Measurements from ENCODE around the gene SPATA32.
"Not testable (repeated sequence)": the region's sequence is repeated elsewhere in the genome, so short reads cannot be mapped to it uniquely, and the experiment has no call there.

The SPATA32 gene

GRCh38 chr17:45270828-45271418 is 9.0 kb upstream of the SPATA32 start:
- peak; percentile 34 for DNase-seq (ENCODE audit: low read depth)

DNA sequence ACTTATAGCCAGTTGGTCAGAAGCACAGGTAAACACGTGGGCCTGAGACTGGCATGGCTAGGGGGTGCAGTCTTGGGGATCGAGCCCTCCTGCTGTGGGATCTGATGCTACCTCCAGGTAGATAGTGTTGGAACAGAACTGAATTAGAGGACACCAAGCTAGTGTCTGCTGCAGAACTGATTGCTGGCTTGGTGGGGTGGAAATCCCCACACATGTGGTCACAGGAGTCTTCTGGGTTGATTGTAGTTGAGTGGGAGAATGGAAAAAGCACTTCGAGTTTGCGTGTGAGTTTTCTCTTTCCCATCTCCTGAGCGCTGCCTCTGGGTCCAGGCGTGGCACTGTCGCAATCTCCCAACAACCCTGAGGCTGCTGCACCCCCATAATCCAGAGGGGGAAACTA is 8.0 kb upstream of the SPATA32 start:
- DNase-seq (ENCODE audit: low read depth) = no peak

DNA sequence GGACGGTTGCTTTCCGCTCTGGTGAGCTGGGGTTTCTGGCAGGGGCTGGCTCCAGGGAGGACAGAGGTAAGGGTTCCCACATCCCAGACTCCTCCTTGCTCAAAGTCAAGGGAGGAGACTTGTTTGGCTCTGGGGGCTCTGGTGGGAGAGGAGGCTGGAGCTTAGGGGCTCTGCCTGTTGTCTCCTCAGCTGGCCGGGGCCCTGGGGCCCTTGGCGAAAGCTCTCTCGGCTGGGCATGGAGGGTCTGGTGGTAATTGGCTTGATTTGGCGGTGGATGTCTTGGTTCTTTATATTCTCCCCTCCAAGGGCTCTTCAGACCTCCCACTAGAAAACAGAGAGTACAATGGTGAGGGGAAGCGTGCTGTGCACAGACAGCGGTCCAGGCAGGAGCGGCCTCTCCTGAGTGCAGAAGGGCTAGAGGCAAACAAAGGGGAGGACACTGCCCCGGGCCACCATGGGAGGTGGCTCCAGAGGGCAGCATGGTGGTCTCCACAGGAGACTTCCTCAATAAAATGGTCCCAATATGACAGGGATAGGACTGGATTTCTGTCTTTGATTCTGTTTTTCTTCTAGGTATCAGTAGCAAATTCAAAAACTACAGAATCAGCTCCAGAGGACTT is 5.7 kb upstream of the SPATA32 start:
- no peak for DNase-seq (ENCODE audit: low read depth)

DNA sequence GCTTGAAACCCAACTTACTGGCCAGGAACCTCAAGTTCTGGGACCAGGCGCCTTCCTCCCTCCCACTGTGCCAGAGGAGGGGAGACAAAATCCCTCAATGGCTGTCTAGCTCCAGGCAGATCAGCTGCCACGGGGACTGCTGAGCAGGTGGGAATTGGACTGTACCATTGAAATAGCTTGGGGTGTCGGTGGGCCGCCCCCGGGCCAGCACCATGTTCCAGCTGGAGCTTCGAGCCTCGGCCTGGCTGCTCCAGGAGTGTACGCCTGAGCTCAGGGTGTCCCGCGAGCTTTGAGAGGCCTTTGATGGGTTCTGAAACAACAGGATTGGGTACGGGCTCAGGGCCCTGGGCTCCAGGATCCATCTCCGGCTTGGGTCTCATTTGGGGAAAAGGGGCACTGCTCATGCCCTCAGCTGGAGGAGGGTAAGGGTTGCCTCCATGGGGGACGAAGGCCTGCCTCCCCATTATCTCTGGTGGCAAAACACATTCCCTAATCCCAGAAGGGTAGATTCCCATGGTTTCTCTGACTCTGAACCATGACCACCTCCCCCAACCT is 4.6 kb upstream of the SPATA32 start:
- DNase-seq (ENCODE audit: low read depth) = no peak

- no peak for DNase-seq (ENCODE audit: low read depth)
Measured at GRCh38 chr17:45265821-45266220, 3.9 kb upstream of the SPATA32 start.

- no peak for DNase-seq (ENCODE audit: low read depth)
Measured at GRCh38 chr17:45264988-45265387, 3.1 kb upstream of the SPATA32 start.

DNA sequence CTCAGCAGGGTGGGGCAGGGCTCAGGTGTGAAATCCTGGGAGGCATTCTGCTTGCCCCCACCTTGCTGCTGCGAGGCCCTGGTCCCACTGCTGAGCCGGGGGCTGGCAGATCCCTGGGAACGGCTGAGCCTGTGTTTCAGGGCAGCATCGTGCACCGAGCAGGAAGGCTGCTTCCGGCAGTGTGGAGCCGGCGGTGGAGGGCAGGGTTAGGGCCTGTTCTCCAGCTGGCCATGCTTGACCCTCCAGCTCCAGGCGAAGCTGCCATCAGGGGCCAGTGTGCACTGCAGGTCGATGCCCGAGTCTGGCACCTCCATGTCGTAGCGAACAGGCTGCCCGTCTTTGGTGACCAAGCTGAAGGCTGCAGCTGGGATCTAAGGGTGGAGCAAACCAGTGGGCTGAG is 2.5 kb upstream of the SPATA32 start:
- DNase-seq (ENCODE audit: low read depth) = no peak

DNA sequence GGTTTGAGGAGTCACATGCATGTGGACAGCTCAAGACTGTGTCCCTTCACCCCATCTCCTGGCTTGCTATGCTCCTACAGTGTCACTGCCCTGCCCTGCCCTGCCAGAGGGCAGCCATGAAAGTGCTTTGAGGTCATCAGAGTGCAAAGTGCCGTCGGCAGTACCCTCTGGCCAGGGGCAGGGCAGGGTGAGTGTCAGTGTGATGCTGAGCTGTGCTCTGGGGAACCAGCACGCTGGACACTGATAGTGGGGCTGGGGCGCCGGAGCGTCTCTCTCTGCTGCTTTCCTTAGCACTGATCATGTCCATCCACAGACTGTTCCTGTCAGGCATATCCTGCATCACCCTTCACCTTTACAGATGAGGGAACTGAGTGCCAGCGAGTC is 1.6 kb upstream of the SPATA32 start:
- DNase-seq (ENCODE audit: low read depth) = no peak

GRCh38 chr17:45262516-45263476 is 902 bp upstream of the SPATA32 start:
- DNase-seq (ENCODE audit: low read depth) = no peak

GRCh38 chr17:45260204-45260783 is 1.6 kb downstream of the SPATA32 start:
- DNase-seq (ENCODE audit: low read depth) = no peak

DNA sequence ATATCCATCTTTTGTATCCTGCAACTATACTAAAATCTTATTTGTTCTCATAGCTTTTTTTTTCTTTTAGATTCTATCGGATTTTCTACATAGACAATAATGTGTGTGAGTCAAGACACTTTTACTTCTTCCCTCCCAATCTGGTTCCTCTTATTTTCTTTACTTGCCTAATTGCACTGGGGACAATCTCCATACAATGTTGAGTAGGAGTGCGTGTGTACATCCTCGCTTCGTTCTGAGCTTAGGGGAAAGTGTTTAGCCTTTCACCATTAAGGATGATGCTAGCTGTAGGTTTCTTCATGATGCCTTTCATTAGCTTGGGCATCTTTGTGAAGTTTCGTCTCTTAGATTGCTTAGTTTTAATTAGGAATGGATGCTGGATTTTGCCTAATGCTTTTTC is 2.9 kb downstream of the SPATA32 start:
- no peak for DNase-seq (ENCODE audit: low read depth)

GRCh38 chr17:45257115-45257514 is 4.8 kb downstream of the SPATA32 start:
- no peak for DNase-seq (ENCODE audit: low read depth)

- DNase-seq (ENCODE audit: low read depth) = no peak
Measured at GRCh38 chr17:45256114-45256966, 5.6 kb downstream of the SPATA32 start.

DNA sequence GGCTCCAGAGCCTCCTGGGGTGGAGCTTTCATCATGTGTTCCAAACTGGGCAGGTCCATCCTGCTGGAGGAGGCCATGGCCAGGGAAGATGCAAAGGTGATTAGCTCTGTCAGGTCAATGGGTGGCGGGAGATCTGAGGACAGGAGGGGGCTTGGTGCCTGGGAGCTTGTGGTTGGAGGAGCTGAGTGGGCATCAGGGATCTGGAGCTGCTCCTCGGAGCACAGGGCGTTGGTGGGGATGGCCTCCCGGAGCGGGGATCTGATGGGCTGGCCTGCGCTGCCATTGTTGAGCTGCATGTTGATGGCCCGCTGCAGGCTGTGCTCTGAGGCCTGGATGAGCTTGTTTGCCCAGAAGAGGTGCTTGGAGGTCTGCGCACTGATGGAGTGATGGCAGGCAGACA is 6.5 kb downstream of the SPATA32 start:
- no peak for DNase-seq (ENCODE audit: low read depth)

GRCh38 chr17:45253879-45254278 is 8.0 kb downstream of the SPATA32 start:
- DNase-seq (ENCODE audit: low read depth) = no peak

DNA sequence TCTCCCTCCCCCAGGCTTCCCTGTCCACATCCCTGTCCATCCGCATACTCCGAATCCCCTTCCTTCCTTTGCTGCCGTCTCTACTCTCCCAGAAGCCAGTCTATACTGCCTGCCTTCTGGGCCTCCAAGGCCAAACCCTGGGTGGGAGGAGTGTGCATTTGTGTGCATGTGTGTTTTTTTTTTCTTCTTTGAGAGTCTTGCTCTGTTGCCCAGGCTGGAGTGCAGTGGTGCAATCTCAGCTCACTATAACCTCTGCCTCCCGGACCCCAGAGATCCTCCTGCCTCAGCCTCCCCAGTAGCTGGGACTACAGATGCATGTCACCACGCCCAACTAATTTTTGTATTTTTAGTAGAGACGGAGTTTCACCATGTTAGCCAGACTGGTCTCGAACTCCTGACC is 8.7 kb downstream of the SPATA32 start:
- not testable (repeated sequence) for DNase-seq (ENCODE audit: low read depth)

- no peak for DNase-seq (ENCODE audit: low read depth)
Measured at GRCh38 chr17:45251931-45252330, 10.0 kb downstream of the SPATA32 start.

DNA sequence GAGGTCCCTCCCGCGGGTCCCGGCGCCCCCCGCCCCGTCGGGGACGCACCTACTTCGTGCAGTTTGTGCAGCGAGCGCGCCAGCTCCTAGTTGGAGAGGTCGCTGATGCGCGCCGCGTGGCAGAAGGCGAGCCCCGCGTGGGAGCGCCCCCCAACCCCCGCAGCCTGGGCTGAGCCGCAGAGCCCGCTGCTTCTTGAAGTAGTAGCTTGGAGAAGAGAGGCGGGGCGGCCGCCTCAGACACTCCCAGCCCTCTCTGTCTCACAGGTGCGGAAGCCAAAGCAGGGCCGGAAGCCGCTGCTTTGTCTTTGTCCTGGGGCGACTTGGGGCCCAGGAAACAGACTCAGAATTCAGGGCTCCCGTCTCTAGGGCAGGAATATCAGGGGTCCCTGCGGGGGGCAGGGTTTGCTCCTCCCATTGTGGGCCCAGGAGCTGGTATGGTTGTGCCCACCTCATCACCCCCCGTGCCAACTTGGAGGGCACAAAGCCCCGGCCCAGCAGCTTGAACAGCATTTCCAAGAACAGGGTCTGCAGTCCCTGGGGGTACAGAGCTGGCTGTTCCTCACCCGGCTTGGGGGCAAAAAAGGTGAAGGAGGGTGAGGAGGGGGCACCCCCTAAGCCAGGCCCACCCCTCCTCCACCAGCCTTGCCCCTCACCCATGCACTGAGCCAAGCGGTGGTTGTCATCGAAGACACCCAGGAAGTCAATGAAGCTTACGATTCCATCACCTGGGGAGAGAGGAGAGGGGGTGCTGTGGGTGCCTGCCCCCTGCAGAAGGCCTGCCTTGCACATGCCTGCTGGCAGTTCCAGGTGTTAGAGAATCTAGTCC is 13.5 kb downstream of the SPATA32 start:
- peak; percentile 65 for DNase-seq (ENCODE audit: low read depth)

GRCh38 chr17:45247429-45248131 is 14.3 kb downstream of the SPATA32 start:
- DNase-seq (ENCODE audit: low read depth) = peak; percentile 92

DNA sequence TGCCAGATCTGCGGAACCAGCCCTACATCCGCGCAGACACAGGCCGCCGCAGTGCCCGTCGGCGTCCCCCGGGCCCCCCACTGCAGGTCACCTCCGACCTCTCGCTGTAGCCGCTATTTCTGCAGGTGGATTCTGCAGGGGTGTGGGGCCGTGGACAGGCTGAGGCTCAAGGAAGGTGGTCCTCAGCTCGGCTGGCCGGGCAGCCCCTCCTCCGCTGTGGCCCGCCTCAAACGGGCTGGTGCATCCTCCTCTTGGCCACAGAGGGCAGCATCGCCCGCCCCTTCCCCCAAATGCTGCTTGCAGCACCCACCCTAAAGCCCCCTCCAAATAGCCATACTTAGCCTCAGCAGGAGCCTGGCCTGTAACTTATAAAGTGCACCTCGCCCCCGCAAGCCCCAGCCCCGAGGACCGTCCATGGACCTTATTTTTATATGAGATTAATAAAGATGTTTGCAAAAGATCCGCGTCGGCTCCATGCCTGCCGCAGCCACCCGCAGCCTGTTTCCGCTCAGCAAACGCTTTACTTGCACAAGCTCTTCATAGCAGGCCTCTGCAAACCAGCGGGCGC is 14.9 kb downstream of the SPATA32 start:
- DNase-seq (ENCODE audit: low read depth) = no peak
